OCI-LY3 (cell line): Measurements from ENCODE around the gene TNP1.

Source experiments
- H2AFZ ChIP-seq: fragments of 200-600, 300-600 bp; shearing (Covaris generic); 2 replicates; pipeline ENCODE4 v1.6.0; 2014; ENCODE audit warnings: antibody characterized with exemption, low read depth, low read length
- H3K27ac ChIP-seq: fragments of 200-600, 300-600 bp; sonication (generic); 2 replicates; pipeline ENCODE4 v1.5.1; 2014; ENCODE audit warnings: mild to moderate bottlenecking, low read length, moderate library complexity, mixed read lengths
- H3K27me3 ChIP-seq: fragments of 200-600, 300-600 bp; sonication (generic); 2 replicates; pipeline ENCODE4 v1.6.1; 2014; ENCODE audit warnings: low read depth, low read length, mixed read lengths
- H3K36me3 ChIP-seq: fragments of 200-600, 300-600 bp; sonication (generic); replicated peaks from 2 replicates; pipeline ENCODE3; 2014; ENCODE audit warnings: low read depth, low read length, mixed read lengths
- H3K4me1 ChIP-seq: fragments of 300-600, 200-600 bp; sonication (generic); 2 replicates; pipeline ENCODE4 v1.6.1; 2014; ENCODE audit warnings: low read length, mixed read lengths
- H3K4me2 ChIP-seq: fragments of 200-600, 300-600 bp; sonication (generic); 2 replicates; pipeline ENCODE4 v1.6.1; 2014; ENCODE audit warnings: low read length, mixed read lengths
- H3K4me3 ChIP-seq: fragments of 300-600, 200-600 bp; sonication (generic); 2 replicates; pipeline ENCODE4 v1.5.1; 2014; ENCODE audit warnings: antibody characterized with exemption, mild to moderate bottlenecking, low read length, moderate library complexity
- H3K79me2 ChIP-seq: fragments of 300-600, 200-600 bp; shearing (Covaris generic); 2 replicates; pipeline ENCODE4 v1.6.1; 2014; ENCODE audit warnings: mild to moderate bottlenecking, low read length, mixed read lengths
- H3K9ac ChIP-seq: fragments of 300-600, 200-600 bp; shearing (Covaris generic); 2 replicates; pipeline ENCODE4 v1.6.0; 2014; ENCODE audit warnings: mild to moderate bottlenecking, low read length, moderate library complexity
- H3K9me3 ChIP-seq: fragments of 200-600, 300-600 bp; shearing (Covaris generic); 2 replicates; pipeline ENCODE4 v1.6.1; 2014; ENCODE audit warnings: low read length, mixed read lengths; ENCODE audit not compliant: insufficient read depth
- H4K20me1 ChIP-seq: fragments of 200-600, 300-600 bp; sonication (generic); 2 replicates; pipeline ENCODE4 v1.6.1; 2016; ENCODE audit warnings: low read length, mixed read lengths; ENCODE audit not compliant: insufficient read depth
- EZH2phosphoT487 ChIP-seq: fragments of 200-600 bp; shearing (Covaris generic); IDR thresholded peaks from 2 replicates; pipeline ENCODE4 v1.6.1; 2018; ENCODE audit warnings: antibody characterized with exemption, mixed run types, low read depth
- TF ChIP-seq, protein P1 (sequence below): fragments of 200-600, 300-600 bp; sonication (generic); IDR thresholded peaks from 2 replicates; pipeline ENCODE4 v1.5.1; 2014; ENCODE audit warnings: antibody characterized with exemption, low read length, low read depth

Gene TNP1

DNA sequence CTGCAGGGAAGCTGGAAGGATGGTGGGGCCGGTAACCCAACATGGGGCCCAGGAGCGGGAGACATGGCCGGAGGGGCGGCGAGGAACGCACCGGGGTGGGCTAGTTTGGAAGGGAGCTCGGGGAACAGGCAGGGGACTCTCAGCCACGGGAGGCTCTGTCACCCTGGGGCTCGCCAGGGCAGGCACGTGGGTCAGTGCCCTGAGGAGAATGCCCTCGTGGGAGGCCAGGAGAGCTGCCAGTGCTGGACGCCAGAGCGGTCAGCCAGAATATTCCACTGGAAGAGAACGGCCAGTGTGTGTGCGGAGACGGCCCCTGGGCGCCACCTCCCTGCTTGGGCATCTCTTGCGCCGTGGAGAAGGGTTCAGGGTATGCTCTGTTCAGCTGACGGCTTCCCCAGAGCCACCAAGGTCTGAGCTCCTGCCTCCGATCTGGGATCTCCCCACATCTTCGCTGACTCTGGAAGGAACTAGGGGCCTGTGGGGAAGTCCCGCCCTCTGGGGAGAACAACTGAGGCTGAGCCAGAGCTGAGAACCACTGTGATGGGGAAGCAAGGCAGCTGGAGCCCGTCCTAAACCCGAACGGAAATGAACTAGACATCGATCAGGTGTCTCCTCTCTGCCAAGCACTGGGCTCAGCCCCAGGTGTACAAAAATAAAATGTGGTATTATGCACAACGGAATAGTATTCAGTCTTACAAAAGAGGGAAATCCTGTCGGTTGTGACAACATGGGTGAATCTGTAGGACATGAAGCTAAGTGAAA lies 49.3 kb downstream of the TNP1 start:
- no peaks in the 10 kb centered on the region for H4K20me1 ChIP-seq
- TF ChIP-seq, protein P1, sequence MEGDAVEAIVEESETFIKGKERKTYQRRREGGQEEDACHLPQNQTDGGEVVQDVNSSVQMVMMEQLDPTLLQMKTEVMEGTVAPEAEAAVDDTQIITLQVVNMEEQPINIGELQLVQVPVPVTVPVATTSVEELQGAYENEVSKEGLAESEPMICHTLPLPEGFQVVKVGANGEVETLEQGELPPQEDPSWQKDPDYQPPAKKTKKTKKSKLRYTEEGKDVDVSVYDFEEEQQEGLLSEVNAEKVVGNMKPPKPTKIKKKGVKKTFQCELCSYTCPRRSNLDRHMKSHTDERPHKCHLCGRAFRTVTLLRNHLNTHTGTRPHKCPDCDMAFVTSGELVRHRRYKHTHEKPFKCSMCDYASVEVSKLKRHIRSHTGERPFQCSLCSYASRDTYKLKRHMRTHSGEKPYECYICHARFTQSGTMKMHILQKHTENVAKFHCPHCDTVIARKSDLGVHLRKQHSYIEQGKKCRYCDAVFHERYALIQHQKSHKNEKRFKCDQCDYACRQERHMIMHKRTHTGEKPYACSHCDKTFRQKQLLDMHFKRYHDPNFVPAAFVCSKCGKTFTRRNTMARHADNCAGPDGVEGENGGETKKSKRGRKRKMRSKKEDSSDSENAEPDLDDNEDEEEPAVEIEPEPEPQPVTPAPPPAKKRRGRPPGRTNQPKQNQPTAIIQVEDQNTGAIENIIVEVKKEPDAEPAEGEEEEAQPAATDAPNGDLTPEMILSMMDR = no peak
- no peak for TF ChIP-seq EZH2phosphoT487
- H2AFZ ChIP-seq = no peak overlapping the region
- H3K27me3 ChIP-seq = peaks cover 4% of the 10 kb centered on the region; the same call in 1 of the 2 replicates
- H3K79me2 ChIP-seq = no peaks in the 10 kb centered on the region
- no peak overlapping the region for H3K4me3 ChIP-seq
- H3K9ac ChIP-seq = no peak overlapping the region
- no peaks in the 10 kb centered on the region for H3K4me1 ChIP-seq
- no peak overlapping the region for H3K4me2 ChIP-seq
- H3K36me3 ChIP-seq = no peaks in the 10 kb centered on the region
- H3K27ac ChIP-seq = no peak overlapping the region
- no peaks in the 10 kb centered on the region for H3K9me3 ChIP-seq
